ENCODE data around the gene CDH13.

GRCh38 chr16:82695806-82696205 is 69.0 kb downstream of the CDH13 start:
- TF ChIP-seq CTCF (IDR thresholded peaks at IDR 0.05; ENCODE audit: poor library complexity) (no peak), EZH2 (IDR thresholded peaks at IDR 0.05; ENCODE audit: borderline replicate concordance) (no peak)

Data from hepatocyte (in vitro differentiated cells).